Measurements from ENCODE around the gene THSD7B. TPM values are rescaled to one million over a fixed set of nuclear protein-coding genes. Genes with fewer than 3 reads are reported as not detected.

THSD7B gene
- total RNA-seq, 1 donor from 2014 or later, result 1.2 TPM

DNA sequence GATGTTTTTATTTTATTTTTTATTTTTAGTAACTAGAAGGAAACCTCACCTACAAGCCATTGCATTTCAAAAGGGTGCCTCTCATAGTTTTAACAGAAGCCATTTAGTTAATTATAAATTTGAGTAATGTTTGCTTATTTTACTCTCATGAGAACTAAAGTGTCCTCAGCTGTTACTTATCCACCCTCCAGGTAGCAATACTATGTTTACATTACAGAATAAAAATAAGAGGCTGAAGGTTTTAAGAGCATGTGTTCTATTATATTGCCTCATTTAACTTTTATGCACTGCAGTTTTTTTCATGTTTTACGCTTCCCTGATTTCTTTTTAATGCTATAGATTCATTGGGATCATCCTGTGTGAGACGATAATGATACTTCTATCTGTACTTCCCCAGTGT, 235.5 kb downstream of the THSD7B start:
- Mint-ChIP-seq H3K27ac (no peak overlapping the region), H3K4me1 (no peaks in the 10 kb centered on the region), H3K4me3 (no peak overlapping the region), H3K36me3 (no peaks in the 10 kb centered on the region), H3K27me3 (ENCODE audit: insufficient read depth, low read depth) (peaks cover 2% of the 10 kb centered on the region), H3K9me3 (no peaks in the 10 kb centered on the region)
- no peak overlapping the region for H2AFZ ChIP-seq (replicated peaks)
- no peak for TF ChIP-seq EZH2phosphoT487 (IDR thresholded peaks at IDR 0.05)
- TF ChIP-seq CTCF (IDR thresholded peaks at IDR 0.05), result no peak
- no peak for TF ChIP-seq EZH2 (IDR thresholded peaks at IDR 0.05)
- DNase-seq (ENCODE audit: low spot score), result no peak
- no peaks in the 10 kb centered on the region for H3K27me3 ChIP-seq
- no peak overlapping the region for H3K9ac ChIP-seq
- H4K20me1 ChIP-seq (ENCODE audit: low read depth), result no peaks in the 10 kb centered on the region
- no peaks in the 10 kb centered on the region for H3K9me3 ChIP-seq (ENCODE audit: low read depth)
- H3F3A ChIP-seq (ENCODE audit: low read depth), result no peaks in the 10 kb centered on the region
- no peak overlapping the region for H3K27ac ChIP-seq
- no peak overlapping the region for H3K4me3 ChIP-seq
- H3K4me2 ChIP-seq, result no peak overlapping the region
- no peaks in the 10 kb centered on the region for H3K79me2 ChIP-seq (ENCODE audit: low read depth)
- no peaks in the 10 kb centered on the region for H3K36me3 ChIP-seq
- H3K4me1 ChIP-seq, result no peaks in the 10 kb centered on the region

DNA sequence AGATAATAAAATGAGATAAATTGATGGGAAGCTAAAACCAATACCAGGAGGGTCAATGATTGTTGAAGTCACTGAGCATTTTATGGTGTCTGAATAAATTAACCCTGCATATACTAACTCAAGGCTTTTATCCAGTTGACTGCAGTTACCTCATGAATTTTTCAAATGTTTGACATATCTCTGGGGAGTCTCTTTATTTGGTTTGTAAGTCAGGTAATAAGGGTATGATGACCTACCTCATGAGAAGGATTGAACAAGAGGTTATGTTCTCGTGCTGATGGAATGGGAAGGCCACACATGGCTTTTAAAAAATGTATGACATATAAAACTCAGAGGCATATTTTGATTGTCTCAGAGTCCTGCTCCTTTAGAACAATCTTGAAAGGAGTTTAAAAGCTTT, 237.6 kb downstream of the THSD7B start:
- DNase-seq (ENCODE audit: low spot score), result no peak
- Mint-ChIP-seq H3K9me3 (no peaks in the 10 kb centered on the region), H3K4me3 (no peak overlapping the region), H3K27ac (no peak overlapping the region), H3K27me3 (ENCODE audit: insufficient read depth, low read depth) (no peaks in the 10 kb centered on the region), H3K36me3 (no peaks in the 10 kb centered on the region), H3K4me1 (no peaks in the 10 kb centered on the region)
- Histone ChIP-seq H3K27me3 (no peaks in the 10 kb centered on the region), H3K9me3 (ENCODE audit: low read depth) (no peaks in the 10 kb centered on the region), H3K9ac (no peak overlapping the region), H4K20me1 (ENCODE audit: low read depth) (no peaks in the 10 kb centered on the region), H3K4me3 (no peak overlapping the region), H3F3A (ENCODE audit: low read depth) (no peaks in the 10 kb centered on the region), H3K36me3 (no peaks in the 10 kb centered on the region), H3K4me2 (no peak overlapping the region), H3K27ac (no peak overlapping the region), H3K4me1 (no peaks in the 10 kb centered on the region), H2AFZ (replicated peaks) (no peak overlapping the region), H3K79me2 (ENCODE audit: low read depth) (no peaks in the 10 kb centered on the region)
- TF ChIP-seq CTCF (IDR thresholded peaks at IDR 0.05), result no peak
- TF ChIP-seq EZH2phosphoT487 (IDR thresholded peaks at IDR 0.05), result no peak
- no peak for TF ChIP-seq EZH2 (IDR thresholded peaks at IDR 0.05)

- H3K36me3 ChIP-seq, result no peaks in the 10 kb centered on the region
- Mint-ChIP-seq H3K4me1 (no peaks in the 10 kb centered on the region), H3K9me3 (no peaks in the 10 kb centered on the region), H3K36me3 (no peaks in the 10 kb centered on the region), H3K27ac (no peak overlapping the region), H3K27me3 (ENCODE audit: insufficient read depth, low read depth) (peaks cover 3% of the 10 kb centered on the region), H3K4me3 (no peak overlapping the region)
- no peak for DNase-seq (ENCODE audit: low spot score)
- TF ChIP-seq EZH2phosphoT487 (IDR thresholded peaks at IDR 0.05) (no peak), CTCF (IDR thresholded peaks at IDR 0.05) (no peak), EZH2 (IDR thresholded peaks at IDR 0.05) (no peak)
- no peaks in the 10 kb centered on the region for H3K4me1 ChIP-seq
- no peaks in the 10 kb centered on the region for H3F3A ChIP-seq (ENCODE audit: low read depth)
- H3K27me3 ChIP-seq, result no peaks in the 10 kb centered on the region
- no peak overlapping the region for H2AFZ ChIP-seq (replicated peaks)
- no peak overlapping the region for H3K4me2 ChIP-seq
- H3K4me3 ChIP-seq, result no peak overlapping the region
- H3K9ac ChIP-seq, result no peak overlapping the region
- H3K9me3 ChIP-seq (ENCODE audit: low read depth), result no peaks in the 10 kb centered on the region
- H3K27ac ChIP-seq, result no peak overlapping the region
- H4K20me1 ChIP-seq (ENCODE audit: low read depth), result no peaks in the 10 kb centered on the region
- H3K79me2 ChIP-seq (ENCODE audit: low read depth), result no peaks in the 10 kb centered on the region
Measured at GRCh38 chr2:137005210-137005609, 239.9 kb downstream of the THSD7B start.

All from neural progenitor cell (in vitro differentiated cells).